Activated T-cell treated with anti-CD3 and anti-CD28 coated beads, Interleukin-2, amount 50 U/mL, for 72 hours (primary cell): ENCODE data around the gene DCAF15. TPM values are rescaled to one million over a fixed set of nuclear protein-coding genes. Genes with fewer than 3 reads are reported as not detected.

Experiments used
- ATAC-seq, 2 donors: fragments of 150-1000 bp; cut with Tn5 transposase; replicated peaks in 1 of 2; 2 replicates each; pipeline ENCODE4 v1.10.0; 2021; ENCODE audit warnings: moderate library complexity in 2 of 2, mild to moderate bottlenecking in 1 of 2
- DNase-seq, 2 donors: peaks; one replicate each; pipeline ENCODE4 v3.0.0; 2021 to 2022; ENCODE audit warnings: mixed read lengths in 1 of 2
- H3K27ac Mint-ChIP-seq: one replicate; pipeline ENCODE4 v1.8.0; 2022; ENCODE audit warnings: mild to moderate bottlenecking, moderate library complexity, mixed read lengths
- H3K27me3 Mint-ChIP-seq: one replicate; pipeline ENCODE4 v1.8.0; 2022; ENCODE audit warnings: low read depth, mixed read lengths
- H3K36me3 Mint-ChIP-seq, 2 donors: one replicate each; pipeline ENCODE4 v1.8.0; 2022; ENCODE audit warnings: mixed read lengths in 2 of 2, mild to moderate bottlenecking in 1 of 2; ENCODE audit not compliant: insufficient read depth in 2 of 2
- H3K4me1 Mint-ChIP-seq: one replicate; pipeline ENCODE4 v1.8.0; 2022; ENCODE audit warnings: low read depth, mixed read lengths
- H3K4me3 Mint-ChIP-seq, 2 donors: one replicate each; pipeline ENCODE4 v1.8.0; 2022; ENCODE audit warnings: mild to moderate bottlenecking in 2 of 2, mixed read lengths in 2 of 2, moderate library complexity in 2 of 2
- H3K9me3 Mint-ChIP-seq, 2 donors: one replicate each; pipeline ENCODE4 v1.8.0; 2022; ENCODE audit warnings: mixed read lengths in 2 of 2
- total RNA-seq, 2 donors: library from RNA; stranded (reverse); gene quantifications; one replicate each; pipeline ENCODE4 v1.2.3, GENCODE V29; 2022

DCAF15 gene
- total RNA-seq, result 10 to 100 TPM; 62.9 to 79.8 TPM

DNA sequence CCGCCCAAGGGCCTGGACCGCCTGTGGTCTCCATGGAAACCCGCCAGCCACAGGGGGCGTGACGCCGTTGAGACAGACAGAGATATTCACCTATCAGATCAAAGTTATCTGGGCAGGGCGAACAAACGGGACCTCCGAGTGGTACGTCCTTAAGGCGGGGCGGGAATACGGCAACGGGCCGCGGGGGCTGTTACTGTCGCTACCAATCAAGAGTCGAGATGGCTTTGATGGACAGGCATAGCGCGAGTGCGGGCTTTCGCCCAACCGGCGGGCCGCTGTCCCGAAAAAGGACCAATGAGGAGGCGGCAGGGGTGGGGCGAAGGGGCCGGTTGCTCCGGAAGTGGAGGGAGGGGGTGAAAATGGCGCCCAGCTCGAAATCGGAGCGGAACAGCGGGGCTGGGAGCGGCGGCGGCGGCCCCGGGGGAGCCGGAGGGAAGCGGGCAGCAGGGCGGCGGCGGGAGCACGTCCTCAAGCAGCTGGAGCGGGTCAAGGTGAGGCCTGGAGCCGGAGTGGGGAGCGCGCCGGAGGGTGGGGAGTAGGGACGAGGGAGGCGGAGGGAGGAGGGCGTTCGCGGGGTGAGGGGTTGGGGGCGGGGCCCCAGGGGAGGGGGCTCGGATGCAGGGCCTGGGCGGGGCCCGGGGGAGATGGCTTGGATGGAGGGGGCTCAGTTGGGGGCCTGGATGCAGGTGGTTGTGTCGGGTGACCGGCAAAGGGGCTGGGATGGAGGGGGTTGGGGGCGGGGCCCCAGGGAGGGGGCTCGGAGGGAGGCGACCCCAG is at the start of gene DCAF15:
DCAF15 (plus strand) TSS at position 356 of the 777 bp plus-strand sequence; CDS start at position 360, 4 bp downstream.
- no peaks in the 10 kb centered on the region for H3K27me3 Mint-ChIP-seq
- H3K9me3 Mint-ChIP-seq, result no peaks in the 10 kb centered on the region
- ATAC-seq (peak; percentile 98), DNase-seq (peak; percentile 98 to 100)
- peak within 1 kb of the TSS; percentile 99 to 100 for H3K4me3 Mint-ChIP-seq
- peaks cover 0 to 8% of the 10 kb centered on the region in 2 donors for H3K36me3 Mint-ChIP-seq
- peak within 1 kb of the TSS; percentile 96 for H3K27ac Mint-ChIP-seq
- peaks cover 18% of the 10 kb centered on the region for H3K4me1 Mint-ChIP-seq

GRCh38 chr19:13902993-13903555 is 49.2 kb upstream of the DCAF15 start:
- H3K27me3 Mint-ChIP-seq, result no peaks in the 10 kb centered on the region
- no peak overlapping the region for H3K27ac Mint-ChIP-seq
- no peaks in the 10 kb centered on the region for H3K9me3 Mint-ChIP-seq
- peaks cover 31% of the 10 kb centered on the region for H3K4me1 Mint-ChIP-seq
- ATAC-seq (no peak), DNase-seq (peak; percentile 35 to 39)
- H3K36me3 Mint-ChIP-seq, result no peaks in the 10 kb centered on the region
- H3K4me3 Mint-ChIP-seq, result no peak overlapping the region

DNA sequence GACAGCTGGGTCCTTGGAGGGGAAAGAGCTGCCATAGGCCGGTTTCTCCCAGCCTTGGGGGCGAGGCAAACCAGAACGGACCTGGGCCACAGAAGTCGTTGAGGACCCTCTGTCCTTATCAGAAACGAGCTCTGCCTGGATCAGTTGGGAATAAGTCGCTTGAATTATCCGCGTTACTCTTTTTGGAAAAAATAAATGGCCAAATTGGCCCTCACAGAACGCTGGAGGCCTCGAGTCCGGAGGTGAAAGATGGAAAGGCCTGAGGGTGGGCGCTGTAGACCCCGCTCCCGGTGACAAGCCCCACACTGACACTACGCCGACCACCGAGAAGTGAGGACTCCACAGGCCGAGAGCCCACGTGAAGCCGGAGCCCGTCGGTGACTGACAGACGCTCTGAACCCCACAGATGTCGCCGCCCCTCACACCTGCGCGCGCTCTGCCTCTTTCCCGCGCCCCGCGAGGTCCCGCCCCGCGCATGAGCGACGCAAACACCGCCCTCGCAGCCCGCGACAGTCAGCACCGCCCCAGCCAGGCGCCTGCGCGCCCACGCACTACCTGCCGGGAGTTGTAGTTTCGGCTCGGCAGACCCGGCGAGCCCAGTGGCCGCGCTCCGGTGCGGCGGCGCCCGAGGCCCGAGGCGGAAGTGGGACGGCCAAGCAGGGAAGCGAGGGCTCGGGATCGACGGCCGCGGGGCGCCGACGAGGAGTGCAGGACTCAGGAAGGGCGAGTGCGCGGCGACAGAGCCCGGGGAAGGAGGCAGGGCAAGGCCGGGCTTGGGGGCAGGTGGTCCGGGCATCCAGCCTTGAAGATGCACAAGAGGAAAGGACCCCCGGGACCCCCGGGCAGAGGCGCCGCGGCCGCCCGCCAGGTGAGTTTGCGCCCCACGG is 46.4 kb upstream of the DCAF15 start, which contains the start of the genes BRME1 and CC2D1A:
BRME1 (minus strand) TSS at position 484 of the 887 bp plus-strand sequence. CDS start 1,225 bp downstream, outside the sequence.
CC2D1A (plus strand) TSS at position 568 of the 887 bp plus-strand sequence; CDS start at position 809, 241 bp downstream.
- ATAC-seq (peak; percentile 99), DNase-seq (peak; percentile 97)
- peaks cover 31% of the 10 kb centered on the region for H3K4me1 Mint-ChIP-seq
- H3K36me3 Mint-ChIP-seq, result peaks cover 0 to 2% of the 10 kb centered on the region in 2 donors
- peak within 1 kb of the TSS; percentile 90 to 93 for H3K4me3 Mint-ChIP-seq
- peak within 1 kb of the TSS; percentile 80 for H3K27ac Mint-ChIP-seq
- H3K9me3 Mint-ChIP-seq, result no peaks in the 10 kb centered on the region
- H3K27me3 Mint-ChIP-seq, result no peaks in the 10 kb centered on the region

DNA sequence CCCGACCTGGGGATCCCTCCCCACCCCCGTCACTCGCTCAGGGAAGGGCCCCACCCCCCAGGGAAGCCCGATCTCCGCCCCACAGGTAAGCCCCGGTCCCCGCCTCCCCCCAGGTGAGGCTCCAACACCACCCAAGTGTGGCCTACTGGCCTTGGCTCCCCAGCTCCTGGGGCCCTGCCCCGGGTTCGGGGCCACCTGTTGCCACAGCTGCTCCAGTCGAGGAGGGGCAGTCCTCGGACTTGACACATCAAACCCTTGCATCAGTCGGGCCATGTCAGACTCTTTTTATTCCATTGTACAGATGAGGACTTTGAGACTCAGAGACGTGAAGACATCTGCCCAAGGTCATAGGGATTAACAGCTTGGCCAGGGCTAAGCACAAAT is 45.8 kb upstream of the DCAF15 start:
- Mint-ChIP-seq H3K27me3 (no peaks in the 10 kb centered on the region), H3K9me3 (no peaks in the 10 kb centered on the region), H3K27ac (peak overlapping the region; percentile 80), H3K4me3 (peak overlapping the region; percentile 90 to 93), H3K4me1 (peaks cover 31% of the 10 kb centered on the region), H3K36me3 (peaks cover 0 to 2% of the 10 kb centered on the region in 2 donors)
- DNase-seq (no peak), ATAC-seq (peak; percentile 20 to 21)

- Mint-ChIP-seq H3K9me3 (no peaks in the 10 kb centered on the region), H3K4me3 (peak overlapping the region; percentile 90 to 93), H3K36me3 (peaks cover 2% of the 10 kb centered on the region in 2 donors), H3K27ac (peak overlapping the region; percentile 80), H3K4me1 (peaks cover 31% of the 10 kb centered on the region), H3K27me3 (no peaks in the 10 kb centered on the region)
- ATAC-seq (no peak), DNase-seq (no peak)
Observed at GRCh38 chr19:13906910-13907309, 45.4 kb upstream of the DCAF15 start.

DNA sequence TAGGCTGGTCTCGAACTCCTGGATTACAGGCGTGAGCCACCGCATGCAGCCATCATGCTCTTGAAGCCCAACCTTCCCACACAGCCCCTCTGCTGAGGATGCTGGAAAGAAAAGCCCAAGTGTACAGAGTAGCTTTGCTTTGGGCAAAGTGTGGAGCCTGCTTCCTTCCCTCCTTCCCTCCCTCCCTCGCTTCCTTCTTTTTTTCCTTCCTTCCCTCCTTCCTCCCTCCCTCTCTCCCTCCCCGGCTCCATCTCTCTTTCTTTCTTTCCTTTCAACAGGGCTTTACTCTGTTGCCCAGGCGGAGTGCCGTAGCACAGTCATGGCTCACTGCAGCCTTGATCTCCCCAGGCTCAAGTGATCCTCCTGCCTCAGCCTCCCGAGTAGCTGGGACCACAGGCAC is 43.6 kb upstream of the DCAF15 start:
- H3K4me3 Mint-ChIP-seq, result no peak overlapping the region
- H3K9me3 Mint-ChIP-seq, result no peaks in the 10 kb centered on the region
- ATAC-seq (no peak), DNase-seq (no peak)
- peaks cover 2 to 4% of the 10 kb centered on the region in 2 donors for H3K36me3 Mint-ChIP-seq
- no peaks in the 10 kb centered on the region for H3K27me3 Mint-ChIP-seq
- peaks cover 31% of the 10 kb centered on the region for H3K4me1 Mint-ChIP-seq
- no peak overlapping the region for H3K27ac Mint-ChIP-seq

DNA sequence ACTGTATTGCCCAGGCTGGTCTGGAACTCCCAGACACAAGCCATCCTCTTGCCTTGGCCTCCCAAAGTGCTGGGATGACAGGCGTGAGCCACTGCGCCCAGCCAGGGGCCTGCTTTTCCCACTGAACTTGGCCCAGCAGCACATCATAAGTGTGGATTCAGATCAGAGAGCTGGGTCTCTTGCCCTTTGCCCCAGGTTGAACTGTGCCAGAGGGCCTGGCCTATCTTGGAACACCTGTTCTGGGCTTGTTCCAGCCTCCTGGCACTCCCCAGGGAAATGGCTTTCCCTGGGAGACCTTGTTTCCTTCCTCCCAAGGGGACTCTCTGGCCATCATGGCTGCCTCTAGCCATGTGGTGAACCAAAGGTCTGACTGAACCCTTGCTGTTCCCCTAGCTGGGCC is 42.9 kb upstream of the DCAF15 start:
- Mint-ChIP-seq H3K27ac (no peak overlapping the region), H3K4me1 (peaks cover 27% of the 10 kb centered on the region), H3K36me3 (peaks cover 2 to 4% of the 10 kb centered on the region in 2 donors), H3K4me3 (no peak overlapping the region), H3K9me3 (no peaks in the 10 kb centered on the region), H3K27me3 (no peaks in the 10 kb centered on the region)
- ATAC-seq (no peak), DNase-seq (no peak)

GRCh38 chr19:13913352-13913751 is 39.0 kb upstream of the DCAF15 start:
- Mint-ChIP-seq H3K36me3 (peaks cover 2 to 6% of the 10 kb centered on the region in 2 donors), H3K4me1 (no peaks in the 10 kb centered on the region), H3K27me3 (no peaks in the 10 kb centered on the region), H3K9me3 (no peaks in the 10 kb centered on the region), H3K27ac (no peak overlapping the region), H3K4me3 (no peak overlapping the region)
- DNase-seq (no peak), ATAC-seq (no peak)

DNA sequence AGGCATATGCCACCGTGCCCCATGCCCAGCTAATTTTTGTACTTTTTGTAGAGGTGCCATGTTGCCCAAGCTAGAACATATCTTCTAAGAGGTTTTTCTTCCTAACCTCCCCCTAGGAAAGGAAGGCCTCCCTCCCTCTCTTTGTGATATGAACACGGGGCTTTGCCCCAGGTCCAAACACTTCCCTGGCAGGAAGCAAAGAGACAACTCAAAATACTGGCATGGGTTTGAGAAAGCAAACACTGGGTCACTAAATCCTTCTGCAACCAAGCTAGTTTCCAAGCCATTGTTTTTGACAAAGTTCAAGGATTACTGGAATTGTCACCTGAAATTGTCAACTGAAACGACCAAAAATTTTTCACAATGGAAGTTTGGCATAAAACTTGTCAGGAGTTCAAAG is 37.5 kb upstream of the DCAF15 start:
- H3K4me1 Mint-ChIP-seq, result no peaks in the 10 kb centered on the region
- H3K27ac Mint-ChIP-seq, result no peak overlapping the region
- H3K9me3 Mint-ChIP-seq, result no peaks in the 10 kb centered on the region
- no peak for ATAC-seq
- no peak for DNase-seq
- no peaks in the 10 kb centered on the region for H3K27me3 Mint-ChIP-seq
- peaks cover 2 to 6% of the 10 kb centered on the region in 2 donors for H3K36me3 Mint-ChIP-seq
- H3K4me3 Mint-ChIP-seq, result no peak overlapping the region

DNA sequence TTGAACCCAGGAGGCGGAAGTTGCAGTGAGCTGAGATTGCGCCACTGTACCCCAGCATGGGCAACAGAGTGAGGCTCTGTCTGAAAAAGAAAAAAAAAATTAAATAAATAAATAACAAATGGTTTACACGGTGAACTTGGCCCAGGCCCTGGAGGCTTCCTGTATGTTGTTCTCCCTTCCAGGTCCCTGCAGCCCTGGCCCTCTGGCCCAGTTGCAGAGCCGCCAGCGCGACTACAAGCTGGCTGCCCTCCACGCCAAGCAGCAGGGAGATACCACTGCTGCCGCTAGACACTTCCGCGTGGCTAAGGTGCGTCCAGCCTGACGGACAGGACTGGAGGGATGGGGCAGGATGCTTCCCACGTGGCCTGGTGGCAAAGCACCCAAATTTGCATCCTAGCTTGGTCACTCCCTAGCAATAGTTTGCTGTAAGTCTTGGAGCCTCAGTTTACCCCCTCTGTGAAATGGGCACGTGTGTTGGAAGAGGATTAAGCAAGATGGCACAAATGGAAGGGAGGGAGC is 34.4 kb upstream of the DCAF15 start:
- Mint-ChIP-seq H3K27ac (no peak overlapping the region), H3K27me3 (no peaks in the 10 kb centered on the region), H3K4me1 (peaks cover 4% of the 10 kb centered on the region), H3K36me3 (peaks cover 9 to 25% of the 10 kb centered on the region in 2 donors), H3K4me3 (no peak overlapping the region), H3K9me3 (peaks cover 0 to 3% of the 10 kb centered on the region in 2 donors)
- ATAC-seq (no peak), DNase-seq (no peak)

- ATAC-seq (no peak), DNase-seq (no peak)
- H3K9me3 Mint-ChIP-seq, result peaks cover 0 to 3% of the 10 kb centered on the region in 2 donors
- no peaks in the 10 kb centered on the region for H3K27me3 Mint-ChIP-seq
- no peak overlapping the region for H3K27ac Mint-ChIP-seq
- H3K36me3 Mint-ChIP-seq, result peaks cover 10 to 29% of the 10 kb centered on the region in 2 donors
- H3K4me3 Mint-ChIP-seq, result no peak overlapping the region
- H3K4me1 Mint-ChIP-seq, result peaks cover 4% of the 10 kb centered on the region
Observed at GRCh38 chr19:13918726-13919411, 33.4 kb upstream of the DCAF15 start.

DNA sequence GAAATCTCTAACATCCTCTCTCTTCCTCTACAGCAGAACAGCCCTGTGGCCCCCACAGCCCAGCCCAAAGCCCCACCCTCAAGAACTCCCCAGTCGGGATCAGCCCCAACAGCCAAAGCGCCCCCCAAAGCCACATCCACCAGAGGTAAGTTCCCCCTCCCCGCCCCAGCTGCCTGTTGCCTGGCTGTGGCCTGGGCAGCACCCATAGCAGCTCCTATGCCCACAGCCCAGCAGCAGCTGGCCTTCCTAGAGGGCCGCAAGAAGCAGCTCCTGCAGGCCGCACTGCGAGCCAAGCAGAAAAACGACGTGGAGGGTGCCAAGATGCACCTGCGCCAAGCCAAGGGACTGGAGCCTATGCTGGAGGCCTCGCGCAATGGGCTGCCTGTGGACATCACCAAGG is 31.8 kb upstream of the DCAF15 start:
- ATAC-seq, result no peak
- H3K4me3 Mint-ChIP-seq, result no peak overlapping the region
- H3K36me3 Mint-ChIP-seq, result peaks cover 10 to 31% of the 10 kb centered on the region in 2 donors
- H3K9me3 Mint-ChIP-seq, result peaks cover 0 to 3% of the 10 kb centered on the region in 2 donors
- H3K4me1 Mint-ChIP-seq, result peaks cover 4% of the 10 kb centered on the region
- no peaks in the 10 kb centered on the region for H3K27me3 Mint-ChIP-seq
- no peak overlapping the region for H3K27ac Mint-ChIP-seq
- no peak for DNase-seq
